ENCODE results near the gene ENTPD6.

Gene ENTPD6

DNA sequence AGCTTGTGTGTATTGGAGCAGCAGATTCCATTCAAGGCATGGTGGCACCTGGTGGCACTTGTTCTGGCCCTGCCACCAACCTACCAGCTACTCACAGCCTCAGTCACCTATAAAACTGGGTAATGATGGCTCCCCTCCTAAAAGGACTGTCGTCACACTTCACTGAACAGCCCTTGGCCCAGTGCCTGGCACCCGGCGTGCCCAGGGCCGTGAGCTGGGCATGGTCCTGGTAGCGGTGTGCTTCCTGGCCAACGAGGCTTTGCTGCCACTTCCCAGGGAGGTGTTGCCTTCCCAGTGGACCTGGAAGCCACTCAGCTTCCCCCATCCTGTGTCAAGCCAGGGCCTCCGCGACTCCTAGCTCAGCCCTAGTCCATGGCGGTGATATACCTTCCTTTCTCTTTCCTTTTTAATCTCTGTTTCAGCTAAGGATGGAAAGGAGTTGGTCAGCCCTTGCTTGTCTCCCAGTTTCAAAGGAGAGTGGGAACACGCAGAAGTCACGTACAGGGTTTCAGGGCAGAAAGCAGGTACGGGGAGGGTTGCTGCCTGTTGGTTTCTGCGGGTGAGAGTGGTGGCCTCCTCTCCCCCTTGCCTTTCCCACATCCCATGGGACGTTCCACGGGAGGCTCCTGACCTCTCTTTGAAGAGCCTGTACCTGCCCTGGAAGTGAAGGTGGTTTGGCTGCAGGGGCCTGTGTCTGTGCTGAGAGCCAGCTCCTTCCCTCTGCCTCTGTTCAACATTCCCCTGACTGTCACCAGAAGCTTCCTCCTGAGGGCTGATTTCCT, 25.5 kb downstream of the ENTPD6 start:
- no peak for DNase-seq (ENCODE audit: low read depth, low spot score)
- H3K9ac ChIP-seq (ENCODE audit: insufficient read length, low read depth) = no peak overlapping the region
- no peak overlapping the region for H3K4me3 ChIP-seq (ENCODE audit: insufficient read length, low read depth)
- peaks cover 69% of the 10 kb centered on the region for H3K36me3 ChIP-seq (ENCODE audit: insufficient read depth, insufficient read length, low read length)
- TF ChIP-seq SUZ12 (IDR thresholded peaks at IDR 0.05; ENCODE audit: extremely low read depth, insufficient read depth, insufficient read length) (no peak), ZNF274 (IDR thresholded peaks at IDR 0.05; ENCODE audit: low read depth, low read length) (no peak), YY1 (IDR thresholded peaks at IDR 0.05; ENCODE audit: insufficient read depth, insufficient read length) (no peak)
- H3K9me3 ChIP-seq (ENCODE audit: insufficient read depth, low read length) = no peaks in the 10 kb centered on the region
- peaks cover 15% of the 10 kb centered on the region for H3K4me1 ChIP-seq (ENCODE audit: insufficient read depth, insufficient read length)
- H3K27me3 ChIP-seq (ENCODE audit: insufficient read depth, insufficient read length) = no peaks in the 10 kb centered on the region

DNA sequence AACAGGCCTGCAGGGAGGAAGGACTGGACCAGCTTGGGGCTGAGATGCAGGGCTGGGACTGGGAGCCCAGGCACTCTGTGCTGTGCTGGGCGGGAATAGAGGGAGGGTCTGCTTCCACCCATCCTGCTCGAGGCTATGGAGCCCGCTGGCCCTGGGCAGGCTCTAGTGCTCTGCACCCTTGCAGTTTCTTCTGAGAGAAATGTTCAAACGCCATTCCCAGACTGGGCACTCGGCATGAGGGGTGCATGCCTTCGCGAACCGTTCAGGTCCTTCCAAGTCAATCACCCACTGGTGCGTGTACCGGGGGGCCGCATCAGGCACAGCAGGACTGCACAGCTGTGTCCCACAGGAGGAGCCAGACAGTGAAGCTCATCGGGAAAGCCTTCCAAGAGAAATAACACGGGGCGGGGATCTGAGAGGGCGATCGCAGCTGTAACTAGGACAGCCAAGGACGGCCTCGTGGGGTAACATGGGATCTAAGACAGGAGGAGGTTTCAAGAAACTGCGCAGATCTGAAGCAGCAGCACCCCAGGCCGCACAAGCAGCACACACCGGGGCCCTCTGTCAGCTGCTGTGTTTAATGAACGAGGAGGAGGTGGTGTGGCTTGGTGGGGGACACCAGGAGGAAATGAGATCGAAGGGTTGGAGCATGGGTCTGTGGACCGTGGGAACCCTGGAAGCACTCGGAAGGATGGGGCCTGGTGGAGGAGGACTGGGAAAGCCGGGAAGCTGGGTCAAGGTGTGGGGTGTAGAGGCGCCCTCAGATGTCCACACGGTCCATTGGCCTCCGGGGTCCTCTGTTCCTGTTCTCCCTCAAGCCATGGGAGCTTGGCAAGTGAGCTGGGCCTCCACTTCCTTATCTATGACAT, 26.3 kb downstream of the ENTPD6 start:
- Histone ChIP-seq H3K4me3 (ENCODE audit: insufficient read length, low read depth) (no peak overlapping the region), H3K9ac (ENCODE audit: insufficient read length, low read depth) (no peak overlapping the region), H3K36me3 (ENCODE audit: insufficient read depth, insufficient read length, low read length) (peaks cover 70% of the 10 kb centered on the region), H3K4me1 (ENCODE audit: insufficient read depth, insufficient read length) (peaks cover 15% of the 10 kb centered on the region), H3K27me3 (ENCODE audit: insufficient read depth, insufficient read length) (no peaks in the 10 kb centered on the region), H3K9me3 (ENCODE audit: insufficient read depth, low read length) (no peaks in the 10 kb centered on the region)
- TF ChIP-seq YY1 (IDR thresholded peaks at IDR 0.05; ENCODE audit: insufficient read depth, insufficient read length) = no peak
- no peak for TF ChIP-seq SUZ12 (IDR thresholded peaks at IDR 0.05; ENCODE audit: extremely low read depth, insufficient read depth, insufficient read length)
- no peak for TF ChIP-seq ZNF274 (IDR thresholded peaks at IDR 0.05; ENCODE audit: low read depth, low read length)
- no peak for DNase-seq (ENCODE audit: low read depth, low spot score)

DNA sequence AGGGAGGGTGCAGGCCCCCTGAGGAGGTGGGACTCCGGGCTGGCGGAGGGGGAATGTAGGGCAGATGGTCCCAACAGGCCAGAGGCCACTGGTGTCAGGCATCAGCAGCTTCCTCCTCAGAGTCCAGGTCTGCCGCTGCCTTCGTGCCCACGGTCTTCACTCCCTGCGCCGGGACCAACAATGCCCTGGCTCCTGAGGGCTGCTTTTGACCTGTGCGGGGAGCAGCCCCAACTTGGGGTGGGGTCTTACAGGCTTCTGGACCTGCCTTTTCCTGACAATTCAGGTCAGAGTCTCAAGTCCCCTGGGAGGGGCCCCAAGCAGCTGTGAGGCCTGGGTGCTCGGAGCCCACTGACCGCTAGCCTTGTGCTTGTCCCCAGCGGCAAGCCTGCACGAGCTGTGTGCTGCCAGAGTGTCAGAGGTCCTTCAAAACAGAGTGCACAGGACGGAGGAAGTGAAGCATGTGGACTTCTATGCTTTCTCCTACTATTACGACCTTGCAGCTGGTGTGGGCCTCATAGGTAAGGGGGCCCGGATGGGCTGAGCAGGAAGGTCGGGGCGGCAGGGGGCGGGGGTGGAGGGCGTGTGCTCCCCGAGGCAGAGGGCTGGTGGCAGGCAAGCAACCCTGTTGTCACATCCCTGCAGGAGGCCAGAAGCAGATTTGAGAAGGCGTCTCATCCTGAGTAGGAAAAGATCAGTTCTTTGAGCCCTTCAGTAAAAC, 27.1 kb downstream of the ENTPD6 start:
- no peak for TF ChIP-seq YY1 (IDR thresholded peaks at IDR 0.05; ENCODE audit: insufficient read depth, insufficient read length)
- Histone ChIP-seq H3K27me3 (ENCODE audit: insufficient read depth, insufficient read length) (no peaks in the 10 kb centered on the region), H3K9ac (ENCODE audit: insufficient read length, low read depth) (peak overlapping the region; percentile 56), H3K9me3 (ENCODE audit: insufficient read depth, low read length) (no peaks in the 10 kb centered on the region), H3K36me3 (ENCODE audit: insufficient read depth, insufficient read length, low read length) (peaks cover 63% of the 10 kb centered on the region), H3K4me1 (ENCODE audit: insufficient read depth, insufficient read length) (peaks cover 15% of the 10 kb centered on the region), H3K4me3 (ENCODE audit: insufficient read length, low read depth) (no peak overlapping the region)
- no peak for DNase-seq (ENCODE audit: low read depth, low spot score)

DNA sequence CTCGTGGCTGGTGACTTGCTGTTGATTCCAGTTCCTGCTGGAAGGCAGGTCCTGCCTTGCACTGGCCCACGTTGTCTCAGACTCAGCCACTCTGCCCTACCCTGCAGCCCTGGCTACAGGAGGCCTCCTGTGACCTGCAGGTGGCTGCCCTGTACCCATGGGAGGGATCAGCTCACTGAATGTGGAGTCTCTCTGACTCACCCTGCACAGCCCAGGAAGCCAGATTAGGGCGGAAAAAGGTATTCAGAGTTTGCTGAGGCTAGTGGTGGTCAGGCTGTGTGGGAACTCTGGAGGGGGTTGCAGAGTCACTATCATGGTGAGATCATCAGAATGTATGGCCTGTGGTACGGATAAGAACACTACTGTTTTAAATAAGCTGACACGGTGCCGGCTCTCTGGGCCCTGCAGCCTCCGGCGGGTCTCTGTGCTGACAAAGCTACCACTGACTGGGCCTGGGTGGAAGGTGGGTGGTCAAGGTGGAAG, 27.7 kb downstream of the ENTPD6 start:
- TF ChIP-seq SUZ12 (IDR thresholded peaks at IDR 0.05; ENCODE audit: extremely low read depth, insufficient read depth, insufficient read length) (no peak), YY1 (IDR thresholded peaks at IDR 0.05; ENCODE audit: insufficient read depth, insufficient read length) (no peak), ZNF274 (IDR thresholded peaks at IDR 0.05; ENCODE audit: low read depth, low read length) (no peak)
- Histone ChIP-seq H3K27me3 (ENCODE audit: insufficient read depth, insufficient read length) (no peaks in the 10 kb centered on the region), H3K9ac (ENCODE audit: insufficient read length, low read depth) (no peak overlapping the region), H3K9me3 (ENCODE audit: insufficient read depth, low read length) (no peaks in the 10 kb centered on the region), H3K4me1 (ENCODE audit: insufficient read depth, insufficient read length) (peaks cover 15% of the 10 kb centered on the region), H3K4me3 (ENCODE audit: insufficient read length, low read depth) (no peak overlapping the region), H3K36me3 (ENCODE audit: insufficient read depth, insufficient read length, low read length) (peaks cover 57% of the 10 kb centered on the region)
- DNase-seq (ENCODE audit: low read depth, low spot score) = peak; percentile 58

DNA sequence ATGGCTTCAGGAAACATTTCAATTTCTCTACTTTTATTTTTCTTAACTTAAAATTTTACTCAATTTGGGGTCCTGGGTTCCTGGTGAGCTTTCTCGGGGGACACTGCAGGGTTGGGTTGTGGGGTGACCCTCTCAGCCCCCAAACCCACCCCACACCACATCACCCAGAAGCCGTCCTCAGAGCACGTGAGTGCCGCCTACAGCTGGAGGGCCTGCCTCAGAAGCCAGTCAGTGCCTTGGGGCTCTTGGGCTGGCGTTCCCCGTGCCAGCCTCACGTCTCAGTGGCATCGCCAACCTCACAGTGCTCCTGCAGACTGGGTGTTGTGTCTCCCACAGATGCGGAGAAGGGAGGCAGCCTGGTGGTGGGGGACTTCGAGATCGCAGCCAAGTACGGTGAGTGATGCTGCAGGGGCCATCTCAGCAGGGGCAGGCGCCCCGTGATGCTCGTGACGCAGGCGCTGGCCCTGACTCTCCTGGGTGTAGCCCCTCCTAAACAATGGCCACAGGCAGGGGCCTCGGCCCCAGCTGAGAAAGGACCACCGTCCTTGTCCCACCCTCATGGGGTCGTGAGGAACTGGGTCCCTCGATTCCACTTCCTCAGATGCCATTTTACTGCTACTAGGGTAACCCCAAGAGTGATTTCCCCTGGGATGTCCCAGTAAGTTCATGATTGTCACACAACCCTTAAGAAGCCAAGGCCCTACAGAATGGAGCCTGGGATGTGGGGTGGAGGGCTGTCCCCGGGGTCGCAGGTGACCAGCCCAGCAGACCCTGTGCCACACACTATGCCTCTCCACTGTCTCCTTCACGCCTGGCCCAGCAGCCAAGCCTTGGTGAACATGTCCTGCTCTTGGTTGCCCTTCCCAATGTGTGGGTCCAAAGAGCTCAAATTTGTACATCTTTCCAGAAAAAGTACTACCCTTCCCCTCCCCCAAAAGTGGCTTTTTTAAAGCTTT, 28.5 kb downstream of the ENTPD6 start:
- Histone ChIP-seq H3K4me1 (ENCODE audit: insufficient read depth, insufficient read length) (peaks cover 15% of the 10 kb centered on the region), H3K9me3 (ENCODE audit: insufficient read depth, low read length) (no peaks in the 10 kb centered on the region), H3K4me3 (ENCODE audit: insufficient read length, low read depth) (no peak overlapping the region), H3K36me3 (ENCODE audit: insufficient read depth, insufficient read length, low read length) (peaks cover 51% of the 10 kb centered on the region), H3K27me3 (ENCODE audit: insufficient read depth, insufficient read length) (no peaks in the 10 kb centered on the region), H3K9ac (ENCODE audit: insufficient read length, low read depth) (peak overlapping the region; percentile 64)
- TF ChIP-seq YY1 (IDR thresholded peaks at IDR 0.05; ENCODE audit: insufficient read depth, insufficient read length) = no peak
- TF ChIP-seq SUZ12 (IDR thresholded peaks at IDR 0.05; ENCODE audit: extremely low read depth, insufficient read depth, insufficient read length) = no peak
- no peak for TF ChIP-seq ZNF274 (IDR thresholded peaks at IDR 0.05; ENCODE audit: low read depth, low read length)
- DNase-seq (ENCODE audit: low read depth, low spot score) = no peak

DNA sequence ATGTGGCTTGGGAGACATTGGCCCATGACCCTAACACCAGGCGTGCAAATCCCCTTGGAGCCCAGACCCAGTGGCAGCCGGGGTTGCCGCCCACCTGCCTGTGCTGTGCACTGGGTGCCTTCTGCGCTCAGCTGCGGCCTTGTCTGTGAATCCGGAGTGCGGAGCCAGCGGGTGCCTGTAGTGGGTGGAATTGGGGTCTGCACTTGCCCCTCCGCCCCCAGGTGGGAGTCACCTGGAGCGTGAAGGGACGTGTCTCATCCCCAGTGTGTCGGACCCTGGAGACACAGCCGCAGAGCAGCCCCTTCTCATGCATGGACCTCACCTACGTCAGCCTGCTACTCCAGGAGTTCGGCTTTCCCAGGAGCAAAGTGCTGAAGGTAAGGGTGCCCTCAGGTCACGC, 29.4 kb downstream of the ENTPD6 start:
- Histone ChIP-seq H3K4me1 (ENCODE audit: insufficient read depth, insufficient read length) (peaks cover 15% of the 10 kb centered on the region), H3K36me3 (ENCODE audit: insufficient read depth, insufficient read length, low read length) (peaks cover 45% of the 10 kb centered on the region), H3K9ac (ENCODE audit: insufficient read length, low read depth) (no peak overlapping the region), H3K9me3 (ENCODE audit: insufficient read depth, low read length) (no peaks in the 10 kb centered on the region), H3K4me3 (ENCODE audit: insufficient read length, low read depth) (no peak overlapping the region), H3K27me3 (ENCODE audit: insufficient read depth, insufficient read length) (no peaks in the 10 kb centered on the region)
- DNase-seq (ENCODE audit: low read depth, low spot score) = no peak
- TF ChIP-seq SUZ12 (IDR thresholded peaks at IDR 0.05; ENCODE audit: extremely low read depth, insufficient read depth, insufficient read length) = no peak
- TF ChIP-seq ZNF274 (IDR thresholded peaks at IDR 0.05; ENCODE audit: low read depth, low read length) = no peak
- TF ChIP-seq YY1 (IDR thresholded peaks at IDR 0.05; ENCODE audit: insufficient read depth, insufficient read length) = no peak
